ENCODE data around the gene HDGFL2.

The HDGFL2 gene

DNA sequence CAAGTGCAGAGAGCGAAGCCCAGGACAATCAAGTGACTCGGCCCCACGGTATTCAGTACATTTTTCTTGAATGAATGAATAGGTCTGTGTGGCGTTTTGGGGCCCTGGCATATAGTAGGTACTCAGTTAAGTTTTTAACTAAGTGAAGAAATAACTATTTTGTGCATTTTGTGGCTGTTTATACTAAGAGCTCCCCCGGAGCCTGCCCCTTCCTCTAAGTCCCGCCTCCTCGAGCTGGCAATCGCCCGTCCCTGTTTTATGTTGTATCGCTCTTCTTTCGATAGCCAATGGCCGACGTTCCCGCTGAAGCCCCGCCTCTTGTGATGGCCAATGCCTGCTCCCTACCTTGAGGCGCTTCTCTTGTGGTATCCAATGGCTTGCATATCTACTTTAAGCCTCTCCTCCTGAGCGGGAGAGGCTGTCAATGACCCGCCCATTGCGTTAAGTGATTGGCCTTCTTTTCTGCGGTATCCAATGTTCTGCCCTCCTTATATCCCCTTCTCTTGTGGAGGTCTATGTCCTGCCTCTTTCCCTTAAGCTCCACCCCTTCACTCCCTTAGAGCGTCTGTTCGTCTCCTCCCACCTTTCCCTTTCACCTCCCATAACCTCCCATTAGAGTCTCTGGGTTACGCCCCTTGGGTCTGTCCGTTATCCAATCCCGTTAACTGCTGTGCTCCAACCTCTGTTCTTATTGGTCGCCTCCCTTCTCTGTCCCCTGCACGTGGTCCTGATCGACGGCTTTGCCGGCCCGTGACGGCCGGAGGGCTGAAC is 509 bp upstream of the HDGFL2 start:
- DNase-seq, result peak; percentile 93

GRCh38 chr19:4473011-4473762 is 1.1 kb downstream of the HDGFL2 start:
- DNase-seq, result no peak

- DNase-seq, result no peak
Observed at GRCh38 chr19:4473763-4474513, 1.8 kb downstream of the HDGFL2 start.

DNA sequence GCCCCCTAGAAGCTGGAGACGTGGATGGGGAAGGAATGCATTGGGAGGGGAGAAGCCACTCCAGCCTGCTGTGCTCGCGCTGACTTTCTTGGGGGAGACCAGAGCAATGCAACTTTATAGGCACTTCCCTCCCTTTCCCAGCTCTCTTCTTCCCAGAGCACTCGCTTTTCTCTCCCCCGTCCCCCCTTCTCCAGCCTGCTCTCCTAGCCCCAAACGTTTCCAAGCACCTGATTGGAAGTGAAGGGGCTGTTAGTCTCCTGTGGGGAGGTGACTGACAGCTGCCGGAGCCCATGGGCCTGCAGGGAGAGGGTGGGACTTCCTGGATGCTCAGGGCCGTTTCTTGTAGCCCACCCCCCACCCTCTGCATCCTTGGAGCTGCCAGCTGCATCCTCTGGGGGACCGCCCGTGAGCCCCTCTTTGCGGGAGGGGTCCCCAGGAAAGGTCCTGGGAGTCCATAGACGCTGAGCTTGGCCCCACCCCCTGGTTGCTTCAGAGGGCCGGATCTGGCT is 2.5 kb downstream of the HDGFL2 start:
- no peak for DNase-seq

GRCh38 chr19:4477034-4477801 is 5.1 kb downstream of the HDGFL2 start:
- no peak for DNase-seq

GRCh38 chr19:4482721-4483364 is 10.7 kb downstream of the HDGFL2 start:
- DNase-seq, result no peak

- no peak for DNase-seq
Observed at GRCh38 chr19:4483385-4483784, 11.3 kb downstream of the HDGFL2 start.

DNA sequence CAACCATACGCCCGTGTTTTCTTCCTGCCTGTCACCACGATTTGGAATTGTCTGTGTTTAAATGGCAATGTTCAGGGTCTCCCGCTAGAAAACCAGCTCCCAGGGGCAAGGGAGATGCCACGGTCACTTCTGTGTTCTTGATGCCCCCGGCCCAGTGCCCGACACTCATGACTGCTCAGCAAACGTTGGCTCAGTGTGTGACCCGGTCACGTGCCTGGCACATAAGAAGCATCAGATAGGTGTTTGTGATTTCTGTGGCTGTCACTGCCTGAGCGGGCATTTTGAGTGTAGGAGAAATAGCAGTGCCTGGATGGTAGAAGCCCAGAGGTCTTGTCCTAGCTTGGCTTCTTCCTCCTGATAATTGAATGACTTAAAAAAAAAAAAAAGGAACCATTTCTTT is 15.5 kb downstream of the HDGFL2 start:
- no peak for DNase-seq

GRCh38 chr19:4488496-4488895 is 16.4 kb downstream of the HDGFL2 start:
- DNase-seq, result no peak

DNA sequence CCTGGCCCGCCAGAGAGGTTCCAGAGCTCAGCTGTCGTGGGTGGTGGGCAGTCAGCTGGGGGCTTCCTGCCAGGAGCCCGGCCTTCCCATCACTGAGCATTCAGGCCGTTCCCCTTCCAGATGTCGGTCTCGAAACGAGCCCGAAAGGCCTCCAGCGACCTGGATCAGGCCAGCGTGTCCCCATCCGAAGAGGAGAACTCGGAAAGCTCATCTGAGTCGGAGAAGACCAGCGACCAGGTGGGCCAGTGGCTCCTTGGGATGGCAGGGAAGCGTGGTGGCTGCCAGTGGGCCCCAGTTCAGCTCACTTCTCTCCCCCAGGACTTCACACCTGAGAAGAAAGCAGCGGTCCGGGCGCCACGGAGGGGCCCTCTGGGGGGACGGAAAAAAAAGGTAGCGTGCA is 19.3 kb downstream of the HDGFL2 start:
- no peak for DNase-seq

DNA sequence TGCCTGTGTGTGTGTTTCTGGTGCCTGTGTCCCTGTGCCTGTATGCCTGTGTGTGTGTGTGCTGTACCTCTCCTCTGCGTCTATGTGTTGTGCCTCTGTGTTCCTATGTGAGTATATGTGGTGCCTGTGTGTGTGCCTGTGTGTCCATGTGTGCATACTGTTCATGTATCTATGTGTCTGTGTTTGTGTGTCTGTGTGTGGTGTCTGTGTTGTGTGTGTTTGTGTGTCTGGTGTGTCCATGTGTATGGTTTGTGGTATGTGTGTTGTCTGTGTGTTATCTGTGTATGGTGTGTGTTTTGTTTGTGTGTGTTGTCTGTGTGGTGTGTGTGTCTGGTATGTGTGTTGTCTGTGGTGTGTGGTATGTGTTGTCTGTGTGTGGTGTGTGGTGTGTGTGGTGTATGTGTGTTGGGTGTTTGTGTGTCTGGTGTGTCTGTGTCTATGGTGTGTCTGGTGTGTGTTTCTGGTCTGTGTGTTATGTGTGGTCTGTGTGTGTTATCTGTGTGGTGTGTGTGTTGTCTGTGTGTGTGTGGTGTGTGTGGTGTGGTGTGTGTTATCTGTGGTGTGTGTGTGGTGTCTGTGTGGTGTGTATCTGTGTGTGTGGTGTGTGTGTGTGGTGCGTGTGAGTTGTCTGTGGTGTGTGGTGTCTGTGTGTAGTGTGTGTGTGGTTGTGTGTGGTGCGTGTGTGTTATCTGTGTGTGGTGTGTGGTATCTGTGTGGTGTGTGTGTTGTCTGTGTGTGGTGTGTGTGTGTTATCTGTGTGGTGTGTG is 20.4 kb downstream of the HDGFL2 start:
- DNase-seq, result no peak

- no peak for DNase-seq
Observed at GRCh38 chr19:4493104-4493928, 21.2 kb downstream of the HDGFL2 start.

DNA sequence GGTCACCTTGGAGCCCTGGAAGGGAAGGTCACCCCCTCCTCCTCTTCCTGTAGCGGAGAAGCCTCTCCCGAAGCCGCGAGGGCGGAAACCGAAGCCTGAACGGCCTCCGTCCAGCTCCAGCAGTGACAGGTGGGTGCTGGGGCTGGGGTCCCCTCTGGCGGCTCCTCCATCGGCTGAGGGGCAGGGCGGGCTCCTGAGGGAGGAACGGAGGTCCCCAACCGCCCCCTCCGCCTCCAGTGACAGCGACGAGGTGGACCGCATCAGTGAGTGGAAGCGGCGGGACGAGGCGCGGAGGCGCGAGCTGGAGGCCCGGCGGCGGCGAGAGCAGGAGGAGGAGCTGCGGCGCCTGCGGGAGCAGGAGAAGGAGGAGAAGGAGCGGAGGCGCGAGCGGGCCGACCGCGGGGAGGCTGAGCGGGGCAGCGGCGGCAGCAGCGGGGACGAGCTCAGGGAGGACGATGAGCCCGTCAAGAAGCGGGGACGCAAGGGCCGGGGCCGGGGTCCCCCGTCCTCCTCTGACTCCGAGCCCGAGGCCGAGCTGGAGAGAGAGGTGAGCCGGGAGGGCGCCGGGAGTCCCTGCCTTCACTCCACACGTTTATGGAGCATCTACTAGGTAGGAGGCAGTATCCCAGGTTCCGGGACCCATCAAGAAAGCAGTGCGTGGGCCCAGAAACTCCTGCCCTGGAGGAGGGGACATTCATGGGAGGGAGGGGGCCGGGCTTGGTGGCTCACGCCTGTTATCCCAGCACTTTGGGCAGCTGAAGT is 22.0 kb downstream of the HDGFL2 start:
- no peak for DNase-seq

DNA sequence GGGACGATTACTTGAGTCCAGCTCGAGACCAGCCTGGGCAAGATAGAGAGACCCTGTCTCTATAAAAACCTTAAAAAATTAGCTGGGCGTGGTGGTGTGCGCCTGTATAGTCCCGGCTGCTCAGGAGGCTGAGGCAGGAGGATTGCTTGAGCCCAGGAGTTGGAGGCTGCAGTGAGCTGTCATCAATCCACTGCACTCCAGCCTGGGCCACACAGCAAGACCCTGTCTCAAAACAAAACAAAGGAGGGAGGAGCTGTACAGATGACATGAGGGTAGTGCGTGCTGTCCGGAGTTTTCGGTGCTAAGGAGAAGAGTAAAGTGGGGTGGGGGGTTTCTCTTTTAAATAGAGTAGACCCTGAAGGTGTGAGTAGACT is 22.6 kb downstream of the HDGFL2 start:
- DNase-seq, result no peak

DNA sequence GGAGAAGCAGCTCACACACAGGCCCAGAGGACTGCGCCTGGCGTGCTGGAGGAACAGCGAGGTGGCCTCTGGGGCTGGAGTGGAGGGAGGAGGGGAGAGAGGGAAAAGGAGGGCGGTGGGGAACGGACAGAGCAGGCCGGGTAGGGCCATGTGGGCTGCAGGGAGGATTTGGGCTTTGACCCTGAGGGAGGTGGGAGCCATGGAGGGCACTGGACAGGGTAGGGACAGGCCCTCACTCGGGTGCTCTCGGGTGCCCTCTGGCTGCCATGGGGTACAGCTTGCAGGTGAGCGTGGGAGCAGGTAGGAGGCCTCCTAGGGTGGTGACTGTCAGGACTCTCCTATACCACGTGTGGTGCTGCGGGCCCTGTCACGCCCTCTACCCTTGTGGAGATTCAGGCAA is 23.4 kb downstream of the HDGFL2 start:
- no peak for DNase-seq

- no peak for DNase-seq
Observed at GRCh38 chr19:4496304-4496703, 24.2 kb downstream of the HDGFL2 start.

GRCh38 chr19:4497770-4498389 is 25.8 kb downstream of the HDGFL2 start:
- DNase-seq, result no peak

GRCh38 chr19:4498694-4499093 is 26.6 kb downstream of the HDGFL2 start:
- no peak for DNase-seq

DNA sequence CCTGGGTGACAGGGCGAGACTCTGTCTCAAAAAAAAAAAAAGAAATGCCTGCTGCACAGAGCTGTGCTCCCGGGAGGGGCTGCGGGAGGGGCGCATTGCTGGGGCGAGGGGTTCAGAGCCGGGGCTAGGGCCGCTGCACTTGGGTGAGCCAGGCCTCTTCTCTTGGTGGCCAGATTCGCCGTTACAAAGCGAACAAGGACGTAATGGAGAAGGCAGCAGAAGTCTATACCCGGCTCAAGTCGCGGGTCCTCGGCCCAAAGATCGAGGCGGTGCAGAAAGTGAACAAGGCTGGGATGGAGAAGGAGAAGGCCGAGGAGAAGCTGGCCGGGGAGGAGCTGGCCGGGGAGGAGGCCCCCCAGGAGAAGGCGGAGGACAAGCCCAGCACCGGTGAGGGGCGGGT is 27.2 kb downstream of the HDGFL2 start:
- DNase-seq, result no peak

Measured in activated CD4-positive, CD25-positive, alpha-beta regulatory T cell treated with anti-CD3 and anti-CD28 coated beads, Interleukin-2, amount 50 U/mL, for 72 hours (primary cell).